KMS-11 (cell line): ENCODE results near the gene NDUFS2.

Experiments used
- H2AFZ ChIP-seq: fragments of 200-600 bp; sonication (generic); 2 replicates; pipeline ENCODE4 v1.6.1; 2016; ENCODE audit warnings: antibody characterized with exemption, mixed run types, low read depth
- H3K27ac ChIP-seq: fragments of 200-600 bp; sonication (generic); 2 replicates; pipeline ENCODE4 v1.6.1; 2016; ENCODE audit warnings: mild to moderate bottlenecking, mixed run types
- H3K27me3 ChIP-seq: fragments of 200-600 bp; sonication (generic); 2 replicates; pipeline ENCODE4 v1.6.1; 2017; ENCODE audit warnings: mild to moderate bottlenecking, low read depth, mixed run types, moderate library complexity; ENCODE audit not compliant: insufficient read depth
- H3K36me3 ChIP-seq: fragments of 200-600 bp; sonication (generic); 2 replicates; pipeline ENCODE4 v1.6.1; 2017; ENCODE audit warnings: mild to moderate bottlenecking, mixed run types; ENCODE audit not compliant: insufficient read depth
- H3K4me1 ChIP-seq: fragments of 200-600 bp; sonication (generic); 2 replicates; pipeline ENCODE4 v1.6.1; 2016; ENCODE audit warnings: mild to moderate bottlenecking, low read depth, mixed run types; ENCODE audit not compliant: poor library complexity, severe bottlenecking
- H3K4me2 ChIP-seq: fragments of 200-600 bp; sonication (generic); 2 replicates; pipeline ENCODE4 v1.7.0; 2016; ENCODE audit warnings: mild to moderate bottlenecking, mixed run types
- H3K4me3 ChIP-seq: fragments of 200-600 bp; sonication (generic); IDR thresholded peaks from 2 replicates; pipeline ENCODE4 v1.6.1; 2017; ENCODE audit warnings: low read depth, low read length, mixed read lengths; ENCODE audit not compliant: insufficient read depth
- H3K79me2 ChIP-seq: fragments of 200-600 bp; sonication (generic); 2 replicates; pipeline ENCODE4 v1.6.1; 2016; ENCODE audit warnings: low read depth, mixed run types; ENCODE audit not compliant: insufficient read depth
- H3K9ac ChIP-seq: fragments of 200-600 bp; sonication (generic); 2 replicates; pipeline ENCODE4 v1.6.1; 2016; ENCODE audit warnings: mild to moderate bottlenecking, mixed run types
- H4K20me1 ChIP-seq: fragments of 200-600 bp; sonication (generic); 2 replicates; pipeline ENCODE4 v1.6.1; 2016; ENCODE audit warnings: mild to moderate bottlenecking, mixed run types; ENCODE audit not compliant: insufficient read depth
- CTCF ChIP-seq: fragments of 200-600 bp; sonication (generic); conservative IDR thresholded peaks from 2 replicates; pipeline ENCODE4 v1.6.1; 2017; ENCODE audit warnings: low read depth, mild to moderate bottlenecking, antibody characterized with exemption, low read length, moderate library complexity, mixed read lengths

The NDUFS2 gene

GRCh38 chr1:161171191-161171590 is 31.0 kb upstream of the NDUFS2 start:
- no peaks in the 10 kb centered on the region for H4K20me1 ChIP-seq
- no peak overlapping the region for H3K4me2 ChIP-seq
- H3K9ac ChIP-seq, result no peak overlapping the region
- H3K27ac ChIP-seq, result no peak overlapping the region; the same call in 1 of the 2 replicates
- peaks cover 56% of the 10 kb centered on the region for H3K4me1 ChIP-seq
- H3K36me3 ChIP-seq, result peaks cover 31% of the 10 kb centered on the region; the same call in 1 of the 2 replicates
- H3K27me3 ChIP-seq, result no peaks in the 10 kb centered on the region
- H2AFZ ChIP-seq, result no peak overlapping the region
- no peak overlapping the region for H3K4me3 ChIP-seq
- H3K79me2 ChIP-seq, result peaks cover 29% of the 10 kb centered on the region
- TF ChIP-seq CTCF, result peak; percentile 67

GRCh38 chr1:161171696-161172095 is 30.5 kb upstream of the NDUFS2 start:
- Histone ChIP-seq H3K4me3 (no peak overlapping the region), H4K20me1 (no peaks in the 10 kb centered on the region), H2AFZ (no peak overlapping the region), H3K4me2 (no peak overlapping the region), H3K9ac (no peak overlapping the region), H3K27ac (no peak overlapping the region), H3K79me2 (peaks cover 34% of the 10 kb centered on the region), H3K4me1 (peaks cover 59% of the 10 kb centered on the region), H3K27me3 (no peaks in the 10 kb centered on the region), H3K36me3 (peaks cover 31% of the 10 kb centered on the region; the same call in 1 of the 2 replicates)
- no peak for TF ChIP-seq CTCF

GRCh38 chr1:161172349-161172748 is 29.8 kb upstream of the NDUFS2 start:
- Histone ChIP-seq H3K4me2 (no peak overlapping the region), H3K79me2 (peaks cover 40% of the 10 kb centered on the region)
- TF ChIP-seq CTCF, result no peak

GRCh38 chr1:161172776-161173376 is 29.3 kb upstream of the NDUFS2 start:
- peaks cover 40% of the 10 kb centered on the region for H3K79me2 ChIP-seq
- H3K27me3 ChIP-seq, result no peaks in the 10 kb centered on the region
- H3K27ac ChIP-seq, result no peak overlapping the region
- H4K20me1 ChIP-seq, result no peaks in the 10 kb centered on the region
- H2AFZ ChIP-seq, result no peak overlapping the region
- peak; percentile 17; the same call in 1 of the 2 replicates for TF ChIP-seq CTCF
- peak overlapping the region; percentile 40 for H3K4me3 ChIP-seq
- H3K36me3 ChIP-seq, result peaks cover 31% of the 10 kb centered on the region; the same call in 1 of the 2 replicates
- H3K9ac ChIP-seq, result no peak overlapping the region; the same call in 1 of the 2 replicates
- peak overlapping the region; percentile 37 for H3K4me2 ChIP-seq
- peaks cover 54% of the 10 kb centered on the region for H3K4me1 ChIP-seq

More at GRCh38 chr1:161172349-161172748, 29.8 kb upstream of the NDUFS2 start:
- no peaks in the 10 kb centered on the region for H4K20me1 ChIP-seq
- H3K4me1 ChIP-seq, result peaks cover 55% of the 10 kb centered on the region
- H3K9ac ChIP-seq, result no peak overlapping the region; the same call in 1 of the 2 replicates
- H3K4me3 ChIP-seq, result peak overlapping the region; percentile 40
- no peaks in the 10 kb centered on the region for H3K27me3 ChIP-seq
- H3K36me3 ChIP-seq, result peaks cover 31% of the 10 kb centered on the region; the same call in 1 of the 2 replicates
- H3K27ac ChIP-seq, result no peak overlapping the region; the same call in 1 of the 2 replicates
- H2AFZ ChIP-seq, result no peak overlapping the region
